Right lobe of liver (tissue), 4 donors: Measurements from ENCODE around the gene EGFLAM.

Source experiments
- CTCF ChIP-seq, 4 donors: fragments of 200-600 bp in 3 of 4; fragments of 450-650 bp in 1 of 4; IDR thresholded peaks; one replicate each; pipeline versions ENCODE4 v1.5.1 to v1.8.0; 2016 to 2022; ENCODE audit warnings: antibody characterized with exemption in 4 of 4, mild to moderate bottlenecking in 2 of 4
- POLR2A ChIP-seq: fragments of 450-650 bp; IDR thresholded peaks from one replicate; pipeline ENCODE4 v1.6.1; 2017; ENCODE audit warnings: antibody characterized with exemption, mild to moderate bottlenecking
- donor health status: DM: no; HTN: no; CAD: no.
- donor health status: DM: no; HTN: no; CAD: no.
- donor health status: DM: no; HTN: yes; CAD: no.

- TF ChIP-seq CTCF (IDR thresholded peaks at IDR 0.05) (no peak), POLR2A (no peak)
Observed at GRCh38 chr5:38376404-38376803, 118.0 kb downstream of the EGFLAM start.
